Thyroid gland (tissue), 4 donors: Measurements from ENCODE around the gene RHEBL1.

Experiments
- POLR2A ChIP-seq, 2 donors: fragments of 450-650 bp; IDR thresholded peaks; one replicate each; pipeline ENCODE4 v1.6.1; 2017; ENCODE audit warnings: antibody characterized with exemption in 2 of 2, mild to moderate bottlenecking in 2 of 2, moderate library complexity in 1 of 2
- TF ChIP-seq, protein P1 (sequence below), 6 experiments: fragments of 200-600 bp in 3 of 6; fragments of 450-650 bp in 3 of 6; sonication (generic) in 3 of 6; IDR thresholded peaks; one replicate each; pipeline ENCODE4 v1.5.1; 2016 to 2019; ENCODE audit warnings: antibody characterized with exemption in 6 of 6, mild to moderate bottlenecking in 2 of 6, inconsistent platforms in 1 of 6, moderate library complexity in 1 of 6

DNA sequence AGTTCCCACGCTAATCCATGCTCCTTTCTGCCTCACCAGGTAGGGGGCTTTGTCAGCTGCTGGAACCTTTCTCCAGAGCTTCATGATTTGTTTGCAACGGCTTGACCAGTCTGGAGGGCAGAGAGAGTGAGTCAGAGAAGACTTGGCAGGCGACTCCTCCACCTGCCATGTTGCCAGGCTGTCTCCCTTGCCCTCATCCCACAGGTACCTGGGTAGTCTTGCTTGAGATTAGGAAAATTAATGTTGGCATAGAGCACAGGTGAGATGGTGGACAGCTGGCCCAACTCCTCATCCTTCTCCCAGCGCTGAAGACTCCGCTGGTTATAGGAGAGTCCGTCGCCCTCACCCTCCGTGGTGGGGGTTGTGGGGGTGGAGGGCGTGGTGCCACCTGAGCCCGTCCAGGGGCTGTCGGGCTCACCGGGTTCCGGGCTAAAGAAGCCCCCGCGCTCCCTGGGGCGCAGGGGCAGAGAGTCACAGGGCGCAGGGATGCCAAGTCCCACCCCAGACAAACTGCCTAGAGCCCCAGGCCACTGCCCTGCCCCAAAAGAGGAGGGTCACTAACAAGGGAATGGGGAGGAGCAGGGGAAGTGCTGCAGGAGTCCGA, 27.8 kb downstream of the RHEBL1 start:
- TF ChIP-seq, protein P1, sequence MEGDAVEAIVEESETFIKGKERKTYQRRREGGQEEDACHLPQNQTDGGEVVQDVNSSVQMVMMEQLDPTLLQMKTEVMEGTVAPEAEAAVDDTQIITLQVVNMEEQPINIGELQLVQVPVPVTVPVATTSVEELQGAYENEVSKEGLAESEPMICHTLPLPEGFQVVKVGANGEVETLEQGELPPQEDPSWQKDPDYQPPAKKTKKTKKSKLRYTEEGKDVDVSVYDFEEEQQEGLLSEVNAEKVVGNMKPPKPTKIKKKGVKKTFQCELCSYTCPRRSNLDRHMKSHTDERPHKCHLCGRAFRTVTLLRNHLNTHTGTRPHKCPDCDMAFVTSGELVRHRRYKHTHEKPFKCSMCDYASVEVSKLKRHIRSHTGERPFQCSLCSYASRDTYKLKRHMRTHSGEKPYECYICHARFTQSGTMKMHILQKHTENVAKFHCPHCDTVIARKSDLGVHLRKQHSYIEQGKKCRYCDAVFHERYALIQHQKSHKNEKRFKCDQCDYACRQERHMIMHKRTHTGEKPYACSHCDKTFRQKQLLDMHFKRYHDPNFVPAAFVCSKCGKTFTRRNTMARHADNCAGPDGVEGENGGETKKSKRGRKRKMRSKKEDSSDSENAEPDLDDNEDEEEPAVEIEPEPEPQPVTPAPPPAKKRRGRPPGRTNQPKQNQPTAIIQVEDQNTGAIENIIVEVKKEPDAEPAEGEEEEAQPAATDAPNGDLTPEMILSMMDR (IDR thresholded peaks at IDR 0.05), result no peak
- no peak for TF ChIP-seq POLR2A (IDR thresholded peaks at IDR 0.05)
